ENCODE data around the gene ZNF80.
A peak's percentile ranks its signal among the peaks of the same experiment; 100 is the strongest.

ZNF80 gene

DNA sequence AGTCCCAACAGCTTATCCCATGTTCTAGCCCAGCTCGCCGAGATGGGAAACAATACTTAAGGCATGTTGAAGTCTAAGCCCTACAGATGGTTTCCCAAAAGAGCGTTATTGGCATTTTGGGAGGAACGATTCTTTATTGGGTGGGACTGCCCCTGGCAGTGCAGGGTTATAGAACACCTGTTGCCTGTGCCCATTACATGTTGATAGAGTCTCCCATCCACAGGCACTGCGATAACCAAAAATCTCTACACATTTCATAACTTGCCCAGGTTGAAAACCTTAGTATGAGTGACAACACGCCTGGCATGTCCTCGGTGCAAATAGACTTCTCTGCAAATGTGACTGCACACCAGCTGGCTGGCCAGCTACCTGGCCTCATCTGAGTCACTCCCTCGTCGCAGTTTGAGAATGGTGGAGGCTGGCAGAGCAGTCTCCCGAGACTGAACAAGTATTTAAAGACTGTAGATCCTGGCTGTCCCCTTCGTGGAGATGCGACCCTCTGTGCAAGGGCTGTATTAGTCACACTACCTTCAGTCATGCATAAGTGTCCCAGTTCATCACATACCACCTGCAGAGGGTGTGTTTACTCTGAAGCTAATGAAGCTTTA is 18.7 kb downstream of the ZNF80 start:
- no peak for DNase-seq

DNA sequence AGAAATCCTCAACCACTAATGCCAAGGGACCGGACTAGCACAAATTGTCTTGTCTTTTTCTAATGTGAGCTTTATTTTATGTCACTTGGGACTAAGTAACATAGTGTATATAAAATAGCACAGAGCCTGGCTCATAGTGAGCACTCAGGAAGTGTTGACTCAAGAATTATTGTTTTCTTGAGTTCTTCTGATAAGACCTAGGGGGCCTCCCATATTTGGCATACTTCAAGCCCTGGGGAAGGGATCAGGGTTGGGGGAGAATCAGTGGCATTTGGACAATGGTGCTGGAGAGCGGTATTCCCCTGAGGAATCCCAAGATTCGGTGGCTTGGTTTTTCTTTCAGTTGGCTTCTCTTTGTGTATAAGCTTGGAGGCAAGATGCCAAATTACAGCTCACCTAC is 19.4 kb downstream of the ZNF80 start:
- DNase-seq: peak; percentile 10

DNA sequence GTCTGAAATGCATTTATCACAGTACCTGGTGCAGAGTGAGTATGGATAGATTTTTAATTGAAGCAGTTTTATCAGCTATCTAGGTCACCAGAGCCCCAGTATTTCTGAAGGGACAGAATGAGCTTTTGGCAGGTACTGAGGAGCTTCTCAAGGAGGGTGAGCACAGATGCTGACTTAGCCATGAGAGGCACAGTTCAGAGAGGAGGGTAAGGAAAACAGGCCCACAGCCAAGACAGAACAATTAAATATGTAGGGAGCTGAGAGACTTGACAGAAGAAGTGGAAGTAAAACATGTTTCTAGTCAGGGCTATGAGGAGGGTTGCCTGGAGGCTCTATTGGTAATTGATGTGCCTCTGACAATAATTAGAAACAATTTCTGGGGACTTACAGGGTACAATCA is 20.1 kb downstream of the ZNF80 start:
- DNase-seq: no peak

DNA sequence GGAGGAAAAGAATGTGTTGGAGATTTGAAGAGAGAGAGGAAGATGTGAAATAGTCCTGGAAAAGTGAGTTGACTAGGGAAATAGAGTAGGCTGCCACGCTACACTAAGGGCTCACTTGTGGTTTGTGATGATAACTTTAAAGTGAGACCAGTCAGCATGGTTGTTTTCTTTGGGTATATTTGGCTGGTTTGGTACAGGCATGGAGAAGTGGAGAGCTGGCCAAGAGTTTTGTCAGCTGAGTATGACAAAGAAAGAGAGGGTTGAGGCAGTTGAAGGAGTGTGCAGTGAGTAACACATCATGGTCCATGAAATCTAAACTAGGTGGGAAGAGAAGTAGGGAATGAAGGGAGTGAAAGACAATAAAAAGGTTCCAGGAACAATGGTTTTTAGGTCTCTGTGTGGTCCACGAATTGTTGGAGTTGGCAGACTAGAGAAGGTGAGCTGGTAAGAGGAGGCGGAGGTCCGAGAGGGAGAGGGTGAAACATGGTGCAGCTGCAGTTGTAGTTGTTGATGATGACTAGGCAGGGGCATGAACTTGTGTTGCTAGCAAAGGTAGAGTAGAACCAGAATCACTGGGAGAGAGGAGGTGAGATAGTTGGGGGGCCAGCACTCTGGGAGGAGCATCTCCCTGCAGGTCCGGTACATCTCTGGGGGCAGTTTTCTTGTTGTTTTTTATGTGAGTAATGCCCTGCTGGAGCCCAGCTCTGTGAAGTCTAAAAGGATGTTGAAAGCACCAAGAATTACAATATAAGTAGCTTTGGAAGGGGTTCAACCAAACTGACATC is 21.0 kb downstream of the ZNF80 start:
- DNase-seq: peak; percentile 19

DNA sequence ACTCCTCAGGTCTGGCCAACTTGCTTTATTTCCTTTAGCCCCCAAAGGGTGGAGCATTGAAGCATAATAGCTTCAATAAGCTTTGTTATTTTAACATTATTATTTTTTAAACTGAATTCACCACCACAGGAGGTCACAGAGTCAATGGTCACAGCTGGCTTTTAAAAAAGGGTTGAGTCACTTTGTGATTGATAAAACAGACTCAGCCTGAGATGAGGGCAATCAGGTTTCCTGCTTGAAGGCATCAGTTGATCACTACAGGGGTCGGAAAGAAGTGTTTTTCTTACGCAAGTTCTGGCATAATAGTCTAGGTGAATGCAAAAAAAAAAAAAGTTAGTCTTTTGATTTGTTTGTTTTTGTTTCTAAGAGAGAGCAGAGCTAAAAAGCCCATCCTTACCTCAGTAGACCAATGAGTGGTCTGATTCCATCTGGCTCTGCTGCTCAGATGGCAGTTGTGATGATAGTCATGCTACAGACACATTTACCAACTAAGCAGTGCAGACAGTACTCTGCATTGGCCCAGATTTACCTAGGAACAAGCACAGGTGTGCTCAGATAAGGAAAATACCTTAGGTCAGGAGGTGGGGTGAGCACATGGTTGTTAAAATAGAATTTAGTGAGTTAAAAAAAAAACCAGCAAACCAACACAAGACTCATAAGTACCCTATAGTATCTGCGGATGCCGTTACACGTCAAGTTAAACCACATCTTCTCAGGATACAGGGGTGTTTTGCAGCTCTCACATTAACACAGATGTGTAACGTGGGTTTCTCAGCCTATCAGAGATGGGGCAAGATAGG is 22.6 kb downstream of the ZNF80 start:
- no peak for DNase-seq

DNA sequence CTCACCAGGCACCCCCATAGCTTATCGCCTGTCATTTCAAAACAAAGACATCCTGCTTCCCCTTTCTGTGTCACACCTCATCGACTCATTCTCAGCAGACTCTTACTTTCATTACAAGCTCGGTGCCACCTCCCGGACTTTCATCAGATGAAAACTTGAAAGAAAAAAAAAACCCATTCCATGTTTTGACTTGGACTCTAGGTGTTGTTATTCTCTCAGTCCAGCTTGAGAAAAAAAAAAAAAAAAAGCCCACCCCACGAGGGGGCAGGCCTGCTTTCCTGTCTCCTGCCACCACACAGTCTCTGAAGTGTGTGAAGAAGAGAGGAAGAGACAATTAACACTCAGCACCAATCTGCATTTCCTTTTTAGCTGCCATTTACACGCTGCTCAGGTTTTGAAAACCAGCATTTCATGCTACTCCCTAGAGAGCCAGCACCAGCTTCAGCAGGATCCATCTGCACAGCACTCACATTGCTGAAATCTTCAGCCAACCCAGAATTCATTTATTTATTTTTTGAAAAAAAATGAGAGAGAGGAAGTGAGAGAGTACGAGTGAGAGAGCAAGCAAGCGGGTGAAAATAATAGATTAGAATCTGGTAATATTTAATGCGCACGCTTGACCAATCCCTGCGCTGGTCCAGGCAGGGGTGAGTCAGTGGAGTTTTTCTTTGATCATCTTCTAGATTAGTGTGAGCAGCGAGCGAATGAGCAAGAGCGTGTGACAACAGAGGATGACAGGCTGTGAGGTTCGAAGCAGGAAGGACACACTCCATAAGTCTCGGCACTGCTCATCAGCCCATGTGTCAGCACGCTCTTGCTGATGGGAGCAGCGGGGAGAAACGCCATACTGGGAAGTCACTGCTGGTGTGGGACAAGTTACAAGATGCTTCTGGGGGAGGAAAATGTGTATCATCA is 23.5 kb downstream of the ZNF80 start:
- peak; percentile 68 for DNase-seq

DNA sequence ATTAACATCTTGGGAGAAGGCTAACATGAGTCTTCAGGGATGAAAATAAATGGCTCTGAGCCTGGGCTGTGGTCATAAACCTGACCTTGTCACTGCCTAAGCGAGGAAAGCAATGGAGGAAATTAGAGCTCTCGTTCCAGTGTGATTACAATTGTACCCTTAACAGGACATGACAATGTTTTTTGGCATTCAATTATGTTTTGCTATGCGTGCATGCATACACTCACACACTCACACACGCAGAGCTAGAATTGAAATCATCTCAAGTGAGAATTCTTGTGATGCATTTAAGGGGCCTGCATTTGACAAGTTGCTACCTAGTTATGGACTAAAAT is 24.1 kb downstream of the ZNF80 start:
- peak; percentile 62 for DNase-seq

DNA sequence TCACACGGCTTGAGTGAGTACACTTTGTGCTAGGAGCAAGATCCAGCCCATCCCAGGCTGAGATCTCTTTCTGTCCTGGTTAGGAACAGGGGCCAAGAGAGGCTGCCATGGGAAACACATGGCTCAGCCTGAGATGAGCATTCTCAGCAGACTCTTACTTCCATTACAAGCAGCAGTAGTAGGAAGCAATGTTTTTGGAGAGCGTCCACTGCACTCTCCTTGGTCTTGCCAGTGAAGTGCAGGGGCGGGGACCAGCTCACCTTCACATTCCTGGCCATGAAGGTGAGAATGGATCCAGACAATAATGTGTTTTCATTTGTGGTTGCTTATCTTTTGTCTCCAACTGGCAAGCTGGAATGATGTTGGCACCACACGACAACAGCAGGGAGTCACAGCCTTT is 24.7 kb downstream of the ZNF80 start:
- no peak for DNase-seq

DNA sequence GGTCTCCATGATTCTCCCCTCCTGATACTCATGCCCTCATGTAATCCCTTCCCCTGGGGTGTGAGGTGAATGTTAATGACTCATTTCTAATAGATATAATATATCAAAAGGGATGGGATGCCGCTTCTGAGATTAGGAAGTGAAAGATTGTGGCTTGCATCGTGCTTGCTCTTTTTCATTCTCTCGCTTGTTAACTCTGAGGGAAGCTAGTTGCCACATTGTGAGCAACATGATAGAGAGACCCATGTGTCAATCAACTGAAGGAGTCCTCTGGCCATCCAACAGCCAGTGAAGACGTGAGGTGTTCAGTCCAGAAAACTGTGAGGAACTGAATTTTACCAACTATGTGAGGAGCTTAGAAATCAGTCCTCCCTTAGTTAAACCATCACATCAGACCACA is 29.6 kb downstream of the ZNF80 start:
- DNase-seq: no peak

DNA sequence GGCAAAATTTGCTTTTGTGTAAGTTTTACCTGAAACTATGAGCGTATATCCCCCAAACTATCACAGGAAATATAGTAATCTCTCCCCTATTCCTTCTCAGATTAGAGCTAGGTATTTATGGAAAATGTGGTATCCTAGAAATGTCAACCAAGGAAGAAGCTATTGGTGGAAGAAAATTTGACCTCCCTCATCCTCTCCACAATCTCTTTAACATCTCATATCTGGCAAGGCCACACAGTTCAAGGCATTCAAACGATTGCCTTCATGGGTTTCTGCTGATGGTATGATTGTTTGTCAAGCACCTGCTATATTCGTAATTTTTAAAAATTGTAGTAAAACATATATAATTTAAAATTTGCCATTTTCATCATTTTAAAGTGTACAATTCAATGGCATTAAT is 31.0 kb downstream of the ZNF80 start:
- DNase-seq: no peak

DNA sequence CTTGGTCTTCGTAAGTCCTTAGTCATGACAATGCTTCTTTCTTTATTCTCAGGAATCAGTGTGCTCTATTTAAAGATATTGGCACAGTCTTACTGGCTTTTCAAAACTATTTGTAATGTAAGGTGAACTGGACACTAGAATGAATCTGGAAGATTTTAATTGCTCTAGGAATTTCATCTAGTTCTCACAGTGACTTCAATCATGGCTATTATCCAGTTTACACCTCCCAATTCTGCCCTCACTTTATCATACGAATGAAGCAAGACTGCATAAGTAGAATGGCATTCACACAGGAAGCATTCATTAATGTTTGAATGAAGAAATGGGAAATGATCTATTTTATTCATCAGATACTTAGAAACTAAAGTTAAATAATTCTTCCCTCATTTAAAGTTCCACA is 31.8 kb downstream of the ZNF80 start:
- DNase-seq: no peak

DNA sequence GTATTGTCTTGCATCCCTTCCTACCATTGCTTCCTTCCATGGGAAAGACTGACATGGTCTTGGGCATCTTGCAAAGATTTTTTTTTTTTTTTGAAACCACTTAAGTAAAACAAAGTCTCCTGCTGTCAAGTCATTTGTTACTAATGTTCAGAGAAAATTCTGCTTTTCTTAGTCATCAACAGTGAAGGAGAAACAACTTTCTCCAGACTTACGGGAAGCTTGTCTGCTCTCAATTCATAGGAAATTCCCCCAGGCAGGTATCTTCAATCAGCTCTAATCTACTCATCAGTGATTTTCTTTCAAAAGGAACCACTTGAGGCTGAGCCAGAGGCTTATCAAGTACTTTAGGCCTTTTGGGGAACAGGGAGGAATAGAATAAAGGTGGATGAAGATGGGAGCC is 42.6 kb downstream of the ZNF80 start:
- no peak for DNase-seq

DNA sequence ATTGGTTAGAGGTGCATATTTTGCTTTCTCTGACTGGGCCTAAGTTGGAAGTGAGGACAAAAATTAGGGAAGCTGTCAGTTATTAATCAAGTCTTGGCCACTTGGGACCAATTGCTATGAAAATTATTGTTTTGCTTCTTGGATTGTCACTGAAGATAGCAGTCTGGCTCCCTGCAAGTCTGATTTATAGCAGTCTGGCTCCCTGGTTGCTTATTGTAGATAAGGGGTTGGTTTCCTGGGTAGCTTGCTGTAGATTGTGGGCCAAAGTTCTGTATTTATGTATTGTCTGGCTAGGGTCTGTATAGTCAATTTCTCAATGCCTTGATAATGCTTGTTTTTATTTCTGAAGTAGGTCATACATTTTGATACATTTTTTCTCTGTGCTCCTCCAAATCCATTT is 45.2 kb downstream of the ZNF80 start:
- no peak for DNase-seq

DNA sequence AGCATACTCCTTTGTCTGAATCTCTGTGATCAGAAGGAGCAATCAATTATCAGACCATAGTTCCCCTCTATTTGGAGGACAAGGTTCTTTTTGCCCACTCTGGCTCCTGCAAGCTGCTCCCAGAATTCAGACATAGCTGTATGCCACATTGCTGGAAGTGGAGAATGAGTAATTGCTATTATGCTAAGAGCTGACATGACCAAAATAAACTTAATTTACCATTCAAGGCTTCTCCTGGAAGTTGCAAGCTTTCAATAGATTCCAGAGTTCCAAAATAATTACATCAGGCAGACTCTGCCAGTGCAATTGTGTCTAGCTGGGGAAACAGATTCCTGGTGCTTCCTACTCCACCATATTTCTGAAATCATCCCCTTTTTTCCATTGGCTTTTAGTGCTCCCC is 50.9 kb downstream of the ZNF80 start:
- no peak for DNase-seq

Measured in fibroblast of skin of scalp (primary cell).